Measurements from ENCODE around the gene PPP1R9A. TPM values are rescaled to one million over a fixed set of nuclear protein-coding genes. Genes with fewer than 3 reads are reported as not detected.

The PPP1R9A gene
- total and polyA plus RNA-seq, 7 donors = 1.8 to 51.3 (median 43.5) TPM

- WGBS, 2 donors = 93 to 96% methylated on average over 2 of the region's 2 CpGs
- intact Hi-C loops (cut with DNase I) = no loop called here
- DNase-seq = no peak
- no peak for TF ChIP-seq CTCF (IDR thresholded peaks at IDR 0.05)
- H3K36me3 ChIP-seq = no peaks in the 10 kb centered on the region
- H3K4me3 ChIP-seq = no peak overlapping the region
- no peaks in the 10 kb centered on the region for H3K27me3 ChIP-seq
- no peak overlapping the region for H3K27ac ChIP-seq
- no peaks in the 10 kb centered on the region for H3K4me1 ChIP-seq
- no peaks in the 10 kb centered on the region for H3K9me3 ChIP-seq
Measured at GRCh38 chr7:95340491-95340890, 433.1 kb downstream of the PPP1R9A start.

- Histone ChIP-seq H3K27me3 (no peaks in the 10 kb centered on the region), H3K4me3 (no peak overlapping the region), H3K27ac (no peak overlapping the region), H3K9me3 (no peaks in the 10 kb centered on the region), H3K4me1 (no peaks in the 10 kb centered on the region), H3K36me3 (no peaks in the 10 kb centered on the region)
- 70 to 88% methylated on average over 3 of the region's 3 CpGs for WGBS, 2 donors
- no peak for DNase-seq
- intact Hi-C loops (cut with DNase I) = no loop called here
- TF ChIP-seq CTCF (IDR thresholded peaks at IDR 0.05) = no peak
- TF ChIP-seq POLR2AphosphoS5 (IDR thresholded peaks at IDR 0.05) = no peak
- no peak for TF ChIP-seq POLR2A (IDR thresholded peaks at IDR 0.05)
Measured at GRCh38 chr7:95342029-95342428, 434.6 kb downstream of the PPP1R9A start.

GRCh38 chr7:95342642-95343307 is 435.4 kb downstream of the PPP1R9A start:
- DNase-seq = no peak
- TF ChIP-seq CTCF (IDR thresholded peaks at IDR 0.05) (no peak), POLR2A (IDR thresholded peaks at IDR 0.05) (no peak), POLR2AphosphoS5 (IDR thresholded peaks at IDR 0.05) (no peak), EP300 (IDR thresholded peaks at IDR 0.05) (no peak)
- WGBS, 2 donors = 78 to 81% methylated on average over 4 of the region's 4 CpGs
- Histone ChIP-seq H3K4me1 (no peaks in the 10 kb centered on the region), H3K36me3 (no peaks in the 10 kb centered on the region), H3K9me3 (no peaks in the 10 kb centered on the region), H3K27ac (no peak overlapping the region), H3K4me3 (no peak overlapping the region), H3K27me3 (no peaks in the 10 kb centered on the region)
- intact Hi-C loops (cut with DNase I) = no loop called here

Small RNAs within 50 kb of the gene (small RNA-seq; reads per million reads assigned to genes)
- 0 reads per million in 3 donors for gene AC002429.1
- gene HINT1P2 = 0 reads per million in 3 donors
- 0 to 0.07 (median 0) reads per million in 3 donors for gene RNU4-16P

Measured in sigmoid colon (tissue), 7 donors.